Measurements from ENCODE around the gene PARP14.
"Not testable (repeated sequence)": the region's sequence is repeated elsewhere in the genome, so short reads cannot be mapped to it uniquely, and the experiment has no call there.

Gene PARP14

GRCh38 chr3:122727294-122727693, 46.7 kb downstream of the PARP14 start:
- DNase-seq (ENCODE audit: low spot score): no peak

- no peak for DNase-seq (ENCODE audit: low spot score)
These were observed 47.1 kb downstream of the PARP14 start for GRCh38 chr3:122727766-122728165.

GRCh38 chr3:122728186-122728585, 47.5 kb downstream of the PARP14 start:
- no peak for DNase-seq (ENCODE audit: low spot score)

- DNase-seq (ENCODE audit: low spot score): no peak
These were observed 48.3 kb downstream of the PARP14 start for GRCh38 chr3:122728756-122729514.

GRCh38 chr3:122730240-122730639, 49.6 kb downstream of the PARP14 start:
- no peak for DNase-seq (ENCODE audit: low spot score)

GRCh38 chr3:122732682-122733525, 52.3 kb downstream of the PARP14 start:
- DNase-seq (ENCODE audit: low spot score): not testable (repeated sequence)

GRCh38 chr3:122739172-122739571, 58.5 kb downstream of the PARP14 start:
- DNase-seq (ENCODE audit: low spot score): no peak

- DNase-seq (ENCODE audit: low spot score): no peak
These were observed 61.6 kb downstream of the PARP14 start for GRCh38 chr3:122742234-122742633.

GRCh38 chr3:122743581-122744120, 63.0 kb downstream of the PARP14 start:
- DNase-seq (ENCODE audit: low spot score): no peak

GRCh38 chr3:122745369-122746021, 64.9 kb downstream of the PARP14 start:
- DNase-seq (ENCODE audit: low spot score): no peak

GRCh38 chr3:122747295-122747694, 66.7 kb downstream of the PARP14 start:
- DNase-seq (ENCODE audit: low spot score): not testable (repeated sequence)

- no peak for DNase-seq (ENCODE audit: low spot score)
These were observed 67.7 kb downstream of the PARP14 start for GRCh38 chr3:122748347-122748746.

- no peak for DNase-seq (ENCODE audit: low spot score)
These were observed 74.3 kb downstream of the PARP14 start for GRCh38 chr3:122754929-122755328.

GRCh38 chr3:122755491-122755890, 74.9 kb downstream of the PARP14 start:
- no peak for DNase-seq (ENCODE audit: low spot score)

- DNase-seq (ENCODE audit: low spot score): no peak
These were observed 78.4 kb downstream of the PARP14 start for GRCh38 chr3:122758877-122759560.

- no peak for DNase-seq (ENCODE audit: low spot score)
These were observed 80.0 kb downstream of the PARP14 start for GRCh38 chr3:122760453-122761271.

- DNase-seq (ENCODE audit: low spot score): no peak
These were observed 85.8 kb downstream of the PARP14 start for GRCh38 chr3:122766430-122766829.

GRCh38 chr3:122767540-122768372, 87.1 kb downstream of the PARP14 start:
- no peak for DNase-seq (ENCODE audit: low spot score)

- no peak for DNase-seq (ENCODE audit: low spot score)
These were observed 90.0 kb downstream of the PARP14 start for GRCh38 chr3:122770521-122771202.

Measured in left forelimb (tissue), 1 donor.